Stromal cell of bone marrow (primary cell): ENCODE data around the gene SHISA9.
"Not testable (repeated sequence)": the region's sequence is repeated elsewhere in the genome, so short reads cannot be mapped to it uniquely, and the experiment has no call there.

ENCODE experiments used
- DNase-seq: peaks from one replicate; pipeline ENCODE4 v3.0.0-alpha.2; 2012; ENCODE audit warnings: low read depth

Gene SHISA9

GRCh38 chr16:12901597-12902461 lies at the start of gene SHISA9:
TSS of gene SHISA9 (plus strand) at chr16:12901598.
- DNase-seq: no peak

- DNase-seq: no peak
Measured at GRCh38 chr16:12853972-12854371, 47.4 kb upstream of the SHISA9 start.

- not testable (repeated sequence) for DNase-seq
Measured at GRCh38 chr16:12857435-12857834, 44.0 kb upstream of the SHISA9 start.

- DNase-seq: no peak
Measured at GRCh38 chr16:12862327-12862726, 39.1 kb upstream of the SHISA9 start.

- no peak for DNase-seq
Measured at GRCh38 chr16:12862941-12863340, 38.5 kb upstream of the SHISA9 start.

- no peak for DNase-seq
Measured at GRCh38 chr16:12866981-12867551, 34.3 kb upstream of the SHISA9 start.

- DNase-seq: no peak
Measured at GRCh38 chr16:12868169-12868568, 33.2 kb upstream of the SHISA9 start.

- no peak for DNase-seq
Measured at GRCh38 chr16:12868788-12869187, 32.6 kb upstream of the SHISA9 start.

GRCh38 chr16:12869698-12870427 lies 31.5 kb upstream of the SHISA9 start:
- DNase-seq: no peak

GRCh38 chr16:12871784-12872183 lies 29.6 kb upstream of the SHISA9 start:
- DNase-seq: no peak

- DNase-seq: peak; percentile 85
Measured at GRCh38 chr16:12874186-12874585, 27.2 kb upstream of the SHISA9 start.

GRCh38 chr16:12876778-12877177 lies 24.6 kb upstream of the SHISA9 start:
- no peak for DNase-seq

GRCh38 chr16:12878973-12879372 lies 22.4 kb upstream of the SHISA9 start:
- no peak for DNase-seq

- DNase-seq: no peak
Measured at GRCh38 chr16:12879812-12880211, 21.6 kb upstream of the SHISA9 start.

- no peak for DNase-seq
Measured at GRCh38 chr16:12881182-12881581, 20.2 kb upstream of the SHISA9 start.

- DNase-seq: no peak
Measured at GRCh38 chr16:12881740-12882139, 19.7 kb upstream of the SHISA9 start.

GRCh38 chr16:12885742-12886141 lies 15.7 kb upstream of the SHISA9 start:
- DNase-seq: no peak

GRCh38 chr16:12891836-12892235 lies 9.6 kb upstream of the SHISA9 start:
- DNase-seq: no peak

- DNase-seq: no peak
Measured at GRCh38 chr16:12893050-12893750, 8.2 kb upstream of the SHISA9 start.

- DNase-seq: no peak
Measured at GRCh38 chr16:12896562-12896961, 4.8 kb upstream of the SHISA9 start.

- no peak for DNase-seq
Measured at GRCh38 chr16:12898551-12898950, 2.8 kb upstream of the SHISA9 start.

- no peak for DNase-seq
Measured at GRCh38 chr16:12899529-12900143, 1.8 kb upstream of the SHISA9 start.
